ENCODE measurements around the gene TTLL7. TPM values are rescaled to one million over a fixed set of nuclear protein-coding genes. Genes with fewer than 3 reads are reported as not detected.

TTLL7 gene, protein sequence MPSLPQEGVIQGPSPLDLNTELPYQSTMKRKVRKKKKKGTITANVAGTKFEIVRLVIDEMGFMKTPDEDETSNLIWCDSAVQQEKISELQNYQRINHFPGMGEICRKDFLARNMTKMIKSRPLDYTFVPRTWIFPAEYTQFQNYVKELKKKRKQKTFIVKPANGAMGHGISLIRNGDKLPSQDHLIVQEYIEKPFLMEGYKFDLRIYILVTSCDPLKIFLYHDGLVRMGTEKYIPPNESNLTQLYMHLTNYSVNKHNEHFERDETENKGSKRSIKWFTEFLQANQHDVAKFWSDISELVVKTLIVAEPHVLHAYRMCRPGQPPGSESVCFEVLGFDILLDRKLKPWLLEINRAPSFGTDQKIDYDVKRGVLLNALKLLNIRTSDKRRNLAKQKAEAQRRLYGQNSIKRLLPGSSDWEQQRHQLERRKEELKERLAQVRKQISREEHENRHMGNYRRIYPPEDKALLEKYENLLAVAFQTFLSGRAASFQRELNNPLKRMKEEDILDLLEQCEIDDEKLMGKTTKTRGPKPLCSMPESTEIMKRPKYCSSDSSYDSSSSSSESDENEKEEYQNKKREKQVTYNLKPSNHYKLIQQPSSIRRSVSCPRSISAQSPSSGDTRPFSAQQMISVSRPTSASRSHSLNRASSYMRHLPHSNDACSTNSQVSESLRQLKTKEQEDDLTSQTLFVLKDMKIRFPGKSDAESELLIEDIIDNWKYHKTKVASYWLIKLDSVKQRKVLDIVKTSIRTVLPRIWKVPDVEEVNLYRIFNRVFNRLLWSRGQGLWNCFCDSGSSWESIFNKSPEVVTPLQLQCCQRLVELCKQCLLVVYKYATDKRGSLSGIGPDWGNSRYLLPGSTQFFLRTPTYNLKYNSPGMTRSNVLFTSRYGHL
- total RNA-seq (2022) (2.0 and 2.7 TPM in 2 replicates), Bru-seq, nascent RNA (percentile 38 among the genes with signal in this experiment), BruChase-seq, experiment 1, labeled RNA remaining after a 6-hour chase (percentile 30 among the genes with signal in this experiment), BruChase-seq, experiment 2, labeled RNA remaining after a 2-hour chase (percentile 37 among the genes with signal in this experiment)
- long read RNA-seq, full-length matches to known transcripts, result 3 of 5 reads
- long read RNA-seq, partial matches to known transcripts, result 0 of 5 reads
- long read RNA-seq, other reads (novel, unspliced or antisense), result 2 of 5 reads

- Mint-ChIP-seq H3K9me3 (ENCODE audit: unreplicated experiment) (no peaks in the 10 kb centered on the region), H3K36me3 (ENCODE audit: insufficient read depth, unreplicated experiment) (no peaks in the 10 kb centered on the region), H3K4me1 (ENCODE audit: insufficient read depth, unreplicated experiment) (no peaks in the 10 kb centered on the region), H3K4me3 (ENCODE audit: unreplicated experiment) (peak within 1 kb of the TSS; percentile 79), H3K27ac (ENCODE audit: low read depth, unreplicated experiment) (peak within 1 kb of the TSS; percentile 85), H3K27me3 (ENCODE audit: insufficient read depth, unreplicated experiment) (no peaks in the 10 kb centered on the region)
- no TSS peak for BruUV-seq (replicated peaks)
- ChIA-PET POLR2A (interaction anchor here (0.7 to 1.6 kb wide), 3 partner anchors 79 to 693 kb away, joined by 3 to 9 read pairs (median 4); no protein-coding TSS in a partner anchor), CTCF (interaction anchor here (0.5 to 1.7 kb wide), 7 partner anchors 65 to 641 kb away, joined by 3 to 6 read pairs (median 3); no protein-coding TSS in a partner anchor)
- no peak for TF ChIP-seq CTCF (IDR thresholded peaks at IDR 0.05; ENCODE audit: unreplicated experiment)
- peak; percentile 32 for DNase-seq (ENCODE audit: unreplicated experiment)
- intact Hi-C loops (cut with micrococcal nuclease), result loop anchor here (2.0 to 10.0 kb wide), 2 partner anchors 124 to 436 kb away; no protein-coding TSS in a partner anchor
Observed at GRCh38 chr1:83998498-83999315, at the start of gene TTLL7. Gene TTLL7 (minus strand): TSS chr1:83999132. CDS start chr1:83952211, 46,921 bp downstream.

DNA sequence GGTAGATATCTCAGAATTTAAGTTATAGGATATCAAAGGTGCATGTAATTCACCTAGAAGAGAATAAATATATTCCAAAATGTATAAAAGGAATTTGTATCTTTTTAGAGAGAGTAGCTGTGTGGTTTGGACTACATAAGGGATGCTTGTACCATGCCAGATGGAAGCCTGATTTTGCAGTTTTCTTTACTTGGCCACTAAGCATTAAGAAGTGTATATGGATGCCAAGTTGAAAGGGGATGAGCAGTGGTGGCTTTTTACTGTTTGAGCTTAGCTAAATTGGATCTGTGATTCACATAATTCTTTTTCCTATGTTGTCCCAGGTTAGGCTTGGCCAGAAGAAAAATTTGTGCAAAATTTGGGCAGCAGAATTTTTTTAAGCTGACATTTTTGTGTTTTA is 43.5 kb upstream of the TTLL7 start:
- H3K27me3 Mint-ChIP-seq (ENCODE audit: insufficient read depth, unreplicated experiment), result no peaks in the 10 kb centered on the region
- CTCF ChIA-PET, result interaction anchor here (0.6 to 1.2 kb wide), 3 partner anchors 61 to 296 kb away, joined by 3 read pairs; no protein-coding TSS in a partner anchor
- H3K9me3 Mint-ChIP-seq (ENCODE audit: unreplicated experiment), result no peaks in the 10 kb centered on the region
- H3K36me3 Mint-ChIP-seq (ENCODE audit: insufficient read depth, unreplicated experiment), result no peaks in the 10 kb centered on the region
- no peaks in the 10 kb centered on the region for H3K4me1 Mint-ChIP-seq (ENCODE audit: insufficient read depth, unreplicated experiment)
- H3K27ac Mint-ChIP-seq (ENCODE audit: low read depth, unreplicated experiment), result no peak overlapping the region
- H3K4me3 Mint-ChIP-seq (ENCODE audit: unreplicated experiment), result no peak overlapping the region
- intact Hi-C loops (cut with micrococcal nuclease), result no loop called here
- no TSS peak for BruUV-seq (replicated peaks)
- POLR2A ChIA-PET, result no interaction called here
- TF ChIP-seq CTCF (IDR thresholded peaks at IDR 0.05; ENCODE audit: unreplicated experiment), result no peak
- DNase-seq (ENCODE audit: unreplicated experiment), result no peak

GRCh38 chr1:84037758-84038611 is 39.1 kb upstream of the TTLL7 start:
- Mint-ChIP-seq H3K9me3 (ENCODE audit: unreplicated experiment) (no peaks in the 10 kb centered on the region), H3K27ac (ENCODE audit: low read depth, unreplicated experiment) (no peak overlapping the region), H3K27me3 (ENCODE audit: insufficient read depth, unreplicated experiment) (no peaks in the 10 kb centered on the region), H3K4me3 (ENCODE audit: unreplicated experiment) (no peak overlapping the region), H3K4me1 (ENCODE audit: insufficient read depth, unreplicated experiment) (no peaks in the 10 kb centered on the region), H3K36me3 (ENCODE audit: insufficient read depth, unreplicated experiment) (no peaks in the 10 kb centered on the region)
- ChIA-PET POLR2A (no interaction called here), CTCF (interaction anchor here (0.7 kb wide), 1 partner anchor 348 kb away, joined by 3 read pairs; no protein-coding TSS in a partner anchor)
- DNase-seq (ENCODE audit: unreplicated experiment), result no peak
- intact Hi-C loops (cut with micrococcal nuclease), result no loop called here
- no TSS peak for BruUV-seq (replicated peaks)
- no peak for TF ChIP-seq CTCF (IDR thresholded peaks at IDR 0.05; ENCODE audit: unreplicated experiment)
